CD4-positive, alpha-beta T cell (primary cell): ENCODE results near the gene DSP. TPM values are rescaled to one million over a fixed set of nuclear protein-coding genes. Genes with fewer than 3 reads are reported as not detected.
A peak's percentile ranks its signal among the peaks of the same experiment; 100 is the strongest.

Experiments used
- ATAC-seq: fragments of 200-7000 bp; cut with Tn5 transposase; one replicate; pipeline ENCODE4 v1.10.0; 2022; ENCODE audit warnings: mild to moderate bottlenecking; ENCODE audit not compliant: poor library complexity
- CTCF ChIA-PET: fragments of 350-600 bp; sonication (Branson Sonifier 250); formaldehyde crosslinking; loops from one replicate; lab custom pipeline; 2021; ENCODE audit warnings: antibody characterized with exemption, inconsistent platforms; lab: Charles Lee
- POLR2A ChIA-PET: fragments of 350-600 bp; sonication (Branson Sonifier 250); formaldehyde crosslinking; loops from one replicate; lab custom pipeline; 2021; ENCODE audit warnings: antibody characterized with exemption, inconsistent platforms; lab: Charles Lee
- DNase-seq, 14 experiments: peaks; one replicate each; pipeline ENCODE4 v3.0.0-alpha.2; 2013 to 2020; ENCODE audit warnings: mixed read lengths in 2 of 14
- H3K27ac ChIP-seq, 2 donors: one replicate each; pipeline versions ENCODE4 v1.5.1 to v1.7.0; 2013; ENCODE audit warnings: low read length in 2 of 2, low read depth in 1 of 2, mild to moderate bottlenecking in 1 of 2
- H3K27me3 ChIP-seq, 2 experiments: 1 replicate in 1 of 2; 2 replicates in 1 of 2; pipeline versions ENCODE4 v1.6.1 to v1.7.0; 2013; ENCODE audit warnings: low read length in 2 of 2, control low read depth in 1 of 2, mild to moderate bottlenecking in 1 of 2, moderate library complexity in 1 of 2; ENCODE audit not compliant: insufficient read depth in 2 of 2, control insufficient read depth in 1 of 2
- H3K36me3 ChIP-seq: one replicate; pipeline ENCODE4 v1.6.1; 2013; ENCODE audit warnings: low read length, control low read depth; ENCODE audit not compliant: insufficient read depth
- H3K4me1 ChIP-seq: one replicate; pipeline ENCODE4 v1.6.1; 2013; ENCODE audit warnings: low read length, control low read depth; ENCODE audit not compliant: insufficient read depth
- H3K4me3 ChIP-seq: one replicate; pipeline ENCODE4 v1.5.1; 2013; ENCODE audit warnings: mild to moderate bottlenecking, low read length, moderate library complexity
- H3K9me3 ChIP-seq, 2 experiments: 1 replicate in 1 of 2; 2 replicates in 1 of 2; pipeline versions ENCODE4 v1.6.1 to v1.7.0; 2013; ENCODE audit warnings: low read length in 2 of 2, mild to moderate bottlenecking in 2 of 2, control low read depth in 1 of 2, moderate library complexity in 1 of 2; ENCODE audit not compliant: control insufficient read depth in 1 of 2, insufficient read depth in 1 of 2
- H3K27ac Mint-ChIP-seq: one replicate; pipeline ENCODE4 v1.8.0; 2020; ENCODE audit warnings: mixed read lengths
- H3K27me3 Mint-ChIP-seq: one replicate; pipeline ENCODE4 v1.8.0; 2021; ENCODE audit warnings: mixed read lengths
- H3K36me3 Mint-ChIP-seq: one replicate; pipeline ENCODE4 v1.8.0; 2021; ENCODE audit warnings: low read depth, mixed read lengths
- H3K4me1 Mint-ChIP-seq: one replicate; pipeline ENCODE4 v1.8.0; 2021; ENCODE audit warnings: low read depth, mixed read lengths
- H3K4me3 Mint-ChIP-seq: one replicate; pipeline ENCODE4 v1.8.0; 2020; ENCODE audit warnings: mild to moderate bottlenecking, mixed read lengths
- H3K9me3 Mint-ChIP-seq: one replicate; pipeline ENCODE4 v1.8.0; 2020; ENCODE audit warnings: mixed read lengths
- intact Hi-C, 2 experiments: fragments of 100-400 bp; cut with DNase I in 1 of 2; cut with micrococcal nuclease in 1 of 2; formaldehyde crosslinking; loops; one replicate each; pipeline versions ENCODE4 v1.15.1 to v1.9.0; 2023 to 2025; cut with DNase I, micrococcal nuclease
- total RNA-seq, 174 experiments: library from RNA in 2 of 174; stranded (reverse) in 2 of 174; gene quantifications; one replicate each; pipeline ENCODE4 v1.2.3 and lab custom pipeline; 2021 to 2026
- TF ChIP-seq, protein P1 (sequence below): fragments of 200-600 bp; IDR thresholded peaks from one replicate; pipeline ENCODE4 v1.8.0; 2022; ENCODE audit warnings: antibody characterized with exemption, mild to moderate bottlenecking

The DSP gene
- total RNA-seq, 2 experiments from 2014 or later = 0.14 TPM; not detected in 1

DNA sequence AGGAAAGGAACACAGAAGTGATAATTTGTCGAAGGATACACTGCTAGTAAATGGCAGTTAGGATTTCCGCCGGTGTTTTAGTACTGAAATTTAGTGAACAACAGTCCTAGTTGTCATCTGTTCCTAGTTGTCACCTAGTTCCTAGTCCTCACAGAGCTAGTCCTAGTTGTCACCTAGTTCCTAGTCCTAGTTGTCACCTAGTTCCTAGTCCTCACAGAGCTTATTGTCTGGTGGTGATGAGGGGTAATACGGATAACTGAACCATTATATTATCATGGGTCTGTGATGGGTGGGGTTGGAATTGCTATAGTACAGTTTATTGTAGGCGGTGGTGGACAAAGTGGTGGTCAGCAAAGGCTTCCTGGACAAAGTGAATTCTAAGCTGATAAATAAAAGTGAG is 50.3 kb downstream of the DSP start:
- ChIA-PET CTCF (no interaction called here), POLR2A (interaction anchor here (0.6 kb wide), 1 partner anchor 11 kb away, joined by 3 read pairs; no protein-coding TSS in a partner anchor)
- Mint-ChIP-seq H3K9me3 (no peaks in the 10 kb centered on the region), H3K4me3 (peak overlapping the region; percentile 100), H3K27me3 (no peaks in the 10 kb centered on the region), H3K4me1 (peaks cover 48% of the 10 kb centered on the region), H3K27ac (peak overlapping the region; percentile 91), H3K36me3 (peaks cover 53% of the 10 kb centered on the region)
- intact Hi-C loops = loop anchor here (2.0 to 10.0 kb wide), 5 partner anchors 204 to 843 kb away; partner anchors contain the start of genes CAGE1 (in 2 of the 2), RIOK1 (in 2 of the 2), BLOC1S5 (in 1 of the 2) and SLC35B3 (in 1 of the 2)
- Histone ChIP-seq H3K9me3 (no peaks in the 10 kb centered on the region), H3K4me3 (no peak overlapping the region), H3K27me3 (no peaks in the 10 kb centered on the region), H3K36me3 (peaks cover 29% of the 10 kb centered on the region), H3K4me1 (peaks cover 15% of the 10 kb centered on the region), H3K27ac (no peak overlapping the region)
- DNase-seq (no peak), ATAC-seq (no peak)
- TF ChIP-seq, protein P1, sequence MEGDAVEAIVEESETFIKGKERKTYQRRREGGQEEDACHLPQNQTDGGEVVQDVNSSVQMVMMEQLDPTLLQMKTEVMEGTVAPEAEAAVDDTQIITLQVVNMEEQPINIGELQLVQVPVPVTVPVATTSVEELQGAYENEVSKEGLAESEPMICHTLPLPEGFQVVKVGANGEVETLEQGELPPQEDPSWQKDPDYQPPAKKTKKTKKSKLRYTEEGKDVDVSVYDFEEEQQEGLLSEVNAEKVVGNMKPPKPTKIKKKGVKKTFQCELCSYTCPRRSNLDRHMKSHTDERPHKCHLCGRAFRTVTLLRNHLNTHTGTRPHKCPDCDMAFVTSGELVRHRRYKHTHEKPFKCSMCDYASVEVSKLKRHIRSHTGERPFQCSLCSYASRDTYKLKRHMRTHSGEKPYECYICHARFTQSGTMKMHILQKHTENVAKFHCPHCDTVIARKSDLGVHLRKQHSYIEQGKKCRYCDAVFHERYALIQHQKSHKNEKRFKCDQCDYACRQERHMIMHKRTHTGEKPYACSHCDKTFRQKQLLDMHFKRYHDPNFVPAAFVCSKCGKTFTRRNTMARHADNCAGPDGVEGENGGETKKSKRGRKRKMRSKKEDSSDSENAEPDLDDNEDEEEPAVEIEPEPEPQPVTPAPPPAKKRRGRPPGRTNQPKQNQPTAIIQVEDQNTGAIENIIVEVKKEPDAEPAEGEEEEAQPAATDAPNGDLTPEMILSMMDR = no peak

DNA sequence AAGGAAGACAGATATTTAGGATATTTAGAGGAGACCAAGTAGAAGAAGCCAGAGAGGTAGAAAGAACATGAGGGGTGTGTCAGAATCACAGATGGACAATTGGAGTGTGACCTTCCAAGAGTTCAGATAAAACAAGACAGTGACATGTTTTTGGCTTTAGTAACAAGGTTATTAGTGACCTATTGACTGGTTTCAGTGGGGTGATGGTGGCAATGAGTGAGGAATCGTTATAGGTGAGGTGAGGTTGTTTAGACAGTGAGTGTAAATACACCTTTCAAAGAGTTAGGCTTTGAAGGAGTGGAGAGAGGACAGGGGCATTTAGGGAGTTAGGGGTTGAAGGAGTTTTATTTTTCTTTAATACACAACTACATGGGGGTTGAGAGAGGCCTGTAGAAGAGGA is 51.8 kb downstream of the DSP start:
- ChIA-PET POLR2A (no interaction called here), CTCF (no interaction called here)
- H3K27ac Mint-ChIP-seq = peak overlapping the region; percentile 91
- H3K4me3 ChIP-seq = no peak overlapping the region
- DNase-seq (no peak), ATAC-seq (no peak)
- no peaks in the 10 kb centered on the region for H3K9me3 Mint-ChIP-seq
- intact Hi-C loops = loop anchor here (5.0 to 10.0 kb wide), 4 partner anchors 206 to 842 kb away; partner anchors contain the start of genes CAGE1 (in 2 of the 2), RIOK1 (in 2 of the 2), BLOC1S5 (in 1 of the 2) and SLC35B3 (in 1 of the 2)
- H3K9me3 ChIP-seq = no peaks in the 10 kb centered on the region
- H3K4me3 Mint-ChIP-seq = no peak overlapping the region
- no peaks in the 10 kb centered on the region for H3K27me3 Mint-ChIP-seq
- peaks cover 61% of the 10 kb centered on the region for H3K36me3 Mint-ChIP-seq
- H3K36me3 ChIP-seq = peaks cover 38% of the 10 kb centered on the region
- TF ChIP-seq, protein P1 = no peak
- H3K4me1 ChIP-seq = peaks cover 15% of the 10 kb centered on the region
- H3K27ac ChIP-seq = no peak overlapping the region
- peaks cover 42% of the 10 kb centered on the region for H3K4me1 Mint-ChIP-seq
- H3K27me3 ChIP-seq = no peaks in the 10 kb centered on the region

DNA sequence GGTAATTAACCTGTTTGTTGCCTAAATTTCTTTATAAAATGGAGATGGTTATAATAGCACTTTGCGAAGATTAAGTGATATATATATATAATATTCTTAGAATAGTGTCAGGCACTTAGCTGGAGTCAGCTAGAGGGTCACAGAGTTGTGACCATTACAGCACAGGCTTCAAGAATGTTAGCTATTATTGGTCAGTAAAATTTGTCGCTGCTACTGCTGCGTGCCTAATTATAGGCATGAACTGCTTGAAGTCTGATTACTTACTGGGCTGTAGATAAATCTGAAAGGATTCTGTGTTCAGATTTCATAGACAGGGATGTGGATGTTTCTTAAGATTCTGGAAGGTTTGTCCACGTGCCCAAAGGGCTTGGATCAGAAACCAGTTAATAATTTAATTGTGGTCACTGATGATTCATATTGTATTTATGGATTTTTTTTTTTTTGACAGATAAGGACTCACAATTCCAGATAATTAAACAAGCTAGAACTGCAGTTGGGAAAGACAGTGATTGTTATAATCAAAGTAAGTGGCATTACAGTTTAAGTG is 53.2 kb downstream of the DSP start:
- Histone ChIP-seq H3K27ac (no peak overlapping the region), H3K4me3 (no peak overlapping the region), H3K27me3 (no peaks in the 10 kb centered on the region), H3K36me3 (peaks cover 38% of the 10 kb centered on the region), H3K9me3 (no peaks in the 10 kb centered on the region), H3K4me1 (peaks cover 15% of the 10 kb centered on the region)
- no peak for ATAC-seq
- Mint-ChIP-seq H3K27ac (no peak overlapping the region), H3K9me3 (no peaks in the 10 kb centered on the region), H3K4me1 (peaks cover 41% of the 10 kb centered on the region), H3K27me3 (no peaks in the 10 kb centered on the region), H3K36me3 (peaks cover 74% of the 10 kb centered on the region), H3K4me3 (no peak overlapping the region)
- POLR2A ChIA-PET = no interaction called here
- intact Hi-C loops = loop anchor here (5.0 to 10.0 kb wide), 4 partner anchors 207 to 840 kb away; partner anchors contain the start of genes CAGE1 (in 2 of the 2), RIOK1 (in 2 of the 2), BLOC1S5 (in 1 of the 2) and SLC35B3 (in 1 of the 2)
- TF ChIP-seq, protein P1 = no peak
- CTCF ChIA-PET = no interaction called here
- no peak for DNase-seq
